Lung (tissue), 12 donors: Measurements from ENCODE around the gene KCTD3. TPM values are rescaled to one million over a fixed set of nuclear protein-coding genes. Genes with fewer than 3 reads are reported as not detected.

Source experiments
- ATAC-seq: fragments of 200-7000 bp; cut with Tn5 transposase; one replicate; pipeline ENCODE4 v1.9.1; 2020; ENCODE audit warnings: moderate number of reproducible peaks; ENCODE audit not compliant: insufficient read depth, low FRiP score
- DNase-seq, 3 donors: peaks; one replicate each; pipeline ENCODE4 v3.0.0-alpha.2; 2013 to 2017
- H3K27ac ChIP-seq, 2 donors: one replicate each; pipeline ENCODE4 v1.5.1; 2013; ENCODE audit warnings: mild to moderate bottlenecking in 2 of 2, moderate library complexity in 2 of 2, control low read depth in 1 of 2, inconsistent platforms in 1 of 2, low read depth in 1 of 2, low read length in 1 of 2
- H3K27me3 ChIP-seq, 3 donors: one replicate each; pipeline ENCODE4 v1.5.1; 2013; ENCODE audit warnings: low read length in 2 of 3; ENCODE audit not compliant: control insufficient read depth in 3 of 3, insufficient read depth in 3 of 3
- H3K36me3 ChIP-seq, 4 donors: one replicate each; pipeline ENCODE4 v1.5.1; 2013; ENCODE audit warnings: low read length in 4 of 4, mild to moderate bottlenecking in 1 of 4, moderate library complexity in 1 of 4; ENCODE audit not compliant: control insufficient read depth in 4 of 4, insufficient read depth in 4 of 4
- H3K4me1 ChIP-seq, 5 donors: one replicate each; pipeline ENCODE4 v1.5.1; 2013; ENCODE audit warnings: low read length in 5 of 5, mild to moderate bottlenecking in 2 of 5, moderate library complexity in 1 of 5; ENCODE audit not compliant: control insufficient read depth in 5 of 5, insufficient read depth in 5 of 5
- H3K4me3 ChIP-seq: one replicate; pipeline ENCODE4 v1.5.1; 2013; ENCODE audit warnings: mild to moderate bottlenecking, control low read depth, moderate library complexity
- H3K9ac ChIP-seq, 2 donors: one replicate each; pipeline ENCODE4 v1.5.1; 2013; ENCODE audit warnings: low read length in 2 of 2, control low read depth in 1 of 2; ENCODE audit not compliant: insufficient read depth in 1 of 2
- H3K9me3 ChIP-seq, 4 donors: one replicate each; pipeline ENCODE4 v1.5.1; 2013; ENCODE audit warnings: low read length in 3 of 4, mild to moderate bottlenecking in 1 of 4, moderate library complexity in 1 of 4; ENCODE audit not compliant: control insufficient read depth in 4 of 4, insufficient read depth in 3 of 4
- CTCF ChIP-seq: IDR thresholded peaks from 2 replicates; pipeline ENCODE4 v1.5.1; 2012; ENCODE audit warnings: mild to moderate bottlenecking; ENCODE audit errors: control extremely low read depth, extremely low read depth
- WGBS, 2 donors: extraction: QIAGEN DNeasy Blood & Tissue Kit; methylation state at CpG; one replicate each; pipeline ENCODE4 v1.1.7; 2013; 5-methylcytosine and 5-hydroxymethylcytosine counted together
- polyA plus RNA-seq, 2 donors: library from polyadenylated mRNA; stranded (reverse); fragments of 200-250 nt; gene quantifications; one replicate each; pipeline ENCODE4 v1.2.1, GENCODE V29; 2013
- total RNA-seq, 2 donors: library from RNA; depleted of rRNA in 1 of 2; stranded (reverse); fragments of >200 nt in 1 of 2; gene quantifications; one replicate each; pipeline ENCODE4 v1.2.1, GENCODE V29; 2014 to 2021
- donor health status: control.
- donor health status: control.
- donor health status: Bipolar disorder and iron deficiency.
- donor health status: healthy.
- donor health status: DM: yes; HTN: yes; CAD: no.

Gene KCTD3
- total and polyA plus RNA-seq, 4 donors, result 11.6 to 47.5 (median 18.1) TPM

- 62 to 66% methylated on average over 9 of the region's 9 CpGs for WGBS, 2 donors
- TF ChIP-seq CTCF, result no peak
- peak; percentile 21 to 78 (median 69) for DNase-seq
Measured at GRCh38 chr1:215636258-215636965, 69.3 kb downstream of the KCTD3 start.

GRCh38 chr1:215637041-215637573 is 70.0 kb downstream of the KCTD3 start:
- DNase-seq (peak; percentile 27 to 52 (median 46)), ATAC-seq (peak; percentile 56)
- H3K9ac ChIP-seq, result no peak overlapping the region
- H3K36me3 ChIP-seq, result no peaks in the 10 kb centered on the region
- peak overlapping the region in 1 of 2 donors; percentile 9 for H3K27ac ChIP-seq
- H3K4me1 ChIP-seq, result peaks cover 0 to 9% (median 4%) of the 10 kb centered on the region in 5 donors
- no peak overlapping the region for H3K4me3 ChIP-seq
- WGBS, 2 donors, result 52 to 68% methylated on average over 7 of the region's 7 CpGs
- no peaks in the 10 kb centered on the region for H3K27me3 ChIP-seq
- no peak for TF ChIP-seq CTCF
- peaks cover 0 to 4% (median 0%) of the 10 kb centered on the region in 4 donors for H3K9me3 ChIP-seq

More at GRCh38 chr1:215636258-215636965, 69.3 kb downstream of the KCTD3 start:
- H3K36me3 ChIP-seq, result no peaks in the 10 kb centered on the region
- no peak overlapping the region for H3K9ac ChIP-seq
- no peak overlapping the region for H3K4me3 ChIP-seq
- no peaks in the 10 kb centered on the region for H3K27me3 ChIP-seq
- peaks cover 0 to 4% (median 0%) of the 10 kb centered on the region in 4 donors for H3K9me3 ChIP-seq
- peaks cover 0 to 9% (median 4%) of the 10 kb centered on the region in 5 donors for H3K4me1 ChIP-seq
- ATAC-seq, result peak; percentile 9
- no peak overlapping the region for H3K27ac ChIP-seq

- TF ChIP-seq CTCF, result no peak
- DNase-seq (no peak), ATAC-seq (no peak)
- peaks cover 0 to 9% (median 4%) of the 10 kb centered on the region in 5 donors for H3K4me1 ChIP-seq
- peaks cover 0 to 1% (median 0%) of the 10 kb centered on the region in 4 donors for H3K36me3 ChIP-seq
- H3K9me3 ChIP-seq, result peaks cover 0 to 2% (median 0%) of the 10 kb centered on the region in 4 donors
- H3K27me3 ChIP-seq, result no peaks in the 10 kb centered on the region
- no peak overlapping the region for H3K4me3 ChIP-seq
- WGBS, 2 donors, result 91 to 92% methylated on average over 18 of the region's 18 CpGs
- no peak overlapping the region for H3K9ac ChIP-seq
- H3K27ac ChIP-seq, result no peak overlapping the region
Measured at GRCh38 chr1:215640429-215641148, 73.5 kb downstream of the KCTD3 start.
